HG02973 (cell line): ENCODE results near the gene ATXN7L2.
A peak's percentile ranks its signal among the peaks of the same experiment; 100 is the strongest.

Source experiments
- ATAC-seq: cut with Tn5 transposase; IDR thresholded peaks from one replicate; pipeline ENCODE4 v1.9.1; 2021; ENCODE audit warnings: moderate library complexity; ENCODE audit not compliant: unreplicated experiment

Gene ATXN7L2

DNA sequence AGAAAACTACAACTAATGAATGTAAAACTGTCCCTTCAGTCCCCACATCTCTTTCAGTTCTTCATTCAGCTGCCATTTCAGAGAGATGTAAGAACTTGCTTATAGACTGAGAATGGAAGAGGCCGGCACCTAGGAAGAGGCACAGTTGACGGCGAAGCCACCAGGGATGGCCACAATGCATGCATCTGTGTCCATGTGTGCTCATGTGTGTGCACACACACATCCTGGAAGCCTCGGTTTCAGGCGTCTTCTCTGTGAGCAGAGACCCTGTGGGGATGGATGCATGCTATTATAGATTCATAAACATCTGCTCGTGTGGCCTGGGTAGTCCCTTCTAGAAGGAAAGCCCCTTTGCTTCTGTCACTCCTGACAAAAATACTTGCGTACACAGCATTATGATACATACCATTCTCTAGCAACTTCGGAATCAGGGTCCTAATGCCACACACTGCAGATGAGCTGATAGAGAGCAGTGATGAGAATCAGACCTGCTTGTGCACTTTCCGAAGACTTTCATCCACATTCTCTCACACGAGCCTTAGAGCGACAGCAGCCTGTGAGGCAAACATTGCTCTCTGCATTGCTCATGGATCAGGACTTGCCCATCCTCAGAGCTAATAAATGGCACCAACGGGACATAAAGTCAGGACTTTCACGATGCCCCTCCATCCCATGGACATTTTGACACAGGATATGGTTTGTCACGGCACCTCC, 43.5 kb downstream of the ATXN7L2 start:
- no peak for ATAC-seq

DNA sequence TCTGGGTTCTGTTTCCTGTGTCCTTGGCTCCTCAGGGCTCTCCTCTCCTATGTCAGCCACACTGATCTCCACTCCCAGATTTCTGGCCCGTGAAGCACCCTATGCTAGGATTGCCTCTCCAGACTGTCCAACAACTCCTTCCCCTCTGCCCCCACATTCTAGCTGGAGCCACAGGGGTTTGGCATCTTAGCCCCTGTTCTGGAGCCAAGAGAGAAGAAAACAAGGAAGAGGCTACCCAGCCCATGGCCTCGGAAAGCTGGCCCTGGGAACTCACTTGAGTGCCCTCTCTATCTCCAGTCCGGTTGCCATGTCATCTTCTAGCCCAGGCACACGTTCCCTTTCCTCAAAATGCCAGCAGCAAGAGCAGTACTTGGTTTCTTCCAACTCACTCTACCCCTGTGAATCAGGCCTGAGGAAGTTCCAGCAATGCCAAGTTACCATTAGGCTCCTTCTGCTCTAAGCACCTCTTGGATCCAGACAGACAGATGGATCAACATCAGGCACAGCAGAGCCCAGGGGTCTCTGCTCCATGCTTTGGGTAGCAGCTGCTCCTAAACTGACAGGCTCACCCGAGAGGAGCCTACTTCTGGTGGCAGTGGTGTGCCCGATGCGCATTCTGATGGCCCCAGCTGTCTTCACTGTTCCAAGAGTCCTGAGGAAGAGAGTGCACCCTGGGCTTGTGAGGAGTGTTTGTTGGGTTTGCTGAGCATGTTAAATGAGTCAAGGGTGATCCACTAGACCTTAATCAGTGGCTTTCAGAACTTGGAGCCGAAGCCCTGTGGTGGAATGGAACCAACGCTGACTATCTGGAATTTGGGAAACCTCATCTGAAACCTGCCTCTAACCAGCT, 44.4 kb downstream of the ATXN7L2 start:
- no peak for ATAC-seq

DNA sequence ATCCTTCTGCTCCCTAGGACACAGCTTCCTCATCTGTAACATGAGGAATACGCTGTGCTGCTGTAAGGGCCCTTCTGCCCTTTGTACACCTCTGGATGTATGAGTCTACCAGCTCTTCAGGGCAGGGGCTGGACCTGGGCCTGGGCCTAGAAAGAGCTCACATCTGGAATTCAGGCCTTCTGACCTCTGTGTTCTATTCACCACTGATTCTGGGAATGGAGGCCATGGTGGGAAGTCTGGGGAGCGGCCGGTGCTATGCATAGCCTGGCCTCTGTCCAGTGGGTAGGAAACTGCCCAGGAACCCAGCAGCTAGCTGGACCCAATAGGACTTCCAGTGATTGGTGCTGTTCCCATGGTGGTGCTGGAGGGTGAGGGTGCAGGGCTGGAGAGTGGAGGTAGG, 45.0 kb downstream of the ATXN7L2 start:
- ATAC-seq = no peak

DNA sequence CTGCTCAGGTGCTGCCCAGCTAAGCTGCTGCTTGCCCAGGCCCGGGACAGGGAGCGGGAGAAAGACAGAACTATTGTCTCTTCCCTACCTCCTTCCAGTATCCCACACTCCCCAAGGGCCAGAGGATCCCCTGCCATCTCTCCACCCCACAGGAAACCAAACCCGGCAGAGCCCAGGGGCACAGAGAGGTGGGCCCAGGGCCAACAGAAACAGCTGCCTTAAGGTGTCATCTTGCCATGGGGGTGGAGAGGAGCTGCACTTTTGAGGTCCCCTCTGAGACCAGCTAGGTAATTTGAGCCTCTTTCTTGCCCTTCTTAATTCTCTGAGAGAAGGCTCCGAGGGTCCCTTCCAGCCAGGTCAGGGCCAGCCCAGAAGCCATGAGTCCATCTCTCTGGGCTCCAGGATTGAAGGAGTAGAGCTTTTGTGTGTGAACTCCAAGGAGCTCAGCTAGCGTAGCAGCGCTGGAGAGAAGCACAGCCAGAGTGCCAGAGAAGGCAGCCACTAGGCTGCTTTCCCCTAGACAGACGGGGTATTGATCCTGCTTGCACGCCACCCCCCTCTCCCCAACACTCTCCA, 46.3 kb downstream of the ATXN7L2 start:
- no peak for ATAC-seq

DNA sequence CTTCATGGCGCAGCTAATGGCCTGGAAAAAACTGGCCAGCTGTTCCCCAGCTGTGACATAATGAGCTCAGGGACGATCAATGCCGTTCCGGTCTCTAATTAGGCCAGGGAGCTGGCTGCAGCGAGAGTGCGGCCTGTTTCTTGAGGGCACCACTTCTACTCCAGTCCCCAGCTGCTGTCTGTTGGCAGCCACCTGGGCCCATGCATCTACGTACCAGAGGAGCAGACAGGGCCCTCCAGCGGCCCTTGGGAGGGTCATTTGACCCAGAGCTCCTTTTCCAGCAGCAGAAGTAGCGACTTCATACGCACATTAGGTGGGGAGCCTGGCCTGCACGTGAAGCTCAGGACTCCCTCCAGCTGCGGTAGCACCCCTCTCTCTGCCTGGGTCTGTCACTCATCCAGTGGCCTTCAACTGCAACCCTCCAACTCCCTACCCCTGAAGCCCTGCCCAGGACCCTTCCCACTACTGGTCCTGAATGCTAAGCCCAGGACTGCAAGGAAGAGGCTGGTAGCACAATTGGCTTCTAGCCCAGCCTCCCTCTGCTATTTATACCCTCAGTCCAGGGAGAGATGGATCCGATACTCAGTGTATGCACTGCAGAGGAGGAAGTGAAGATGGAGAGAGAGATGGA, 46.9 kb downstream of the ATXN7L2 start:
- no peak for ATAC-seq

DNA sequence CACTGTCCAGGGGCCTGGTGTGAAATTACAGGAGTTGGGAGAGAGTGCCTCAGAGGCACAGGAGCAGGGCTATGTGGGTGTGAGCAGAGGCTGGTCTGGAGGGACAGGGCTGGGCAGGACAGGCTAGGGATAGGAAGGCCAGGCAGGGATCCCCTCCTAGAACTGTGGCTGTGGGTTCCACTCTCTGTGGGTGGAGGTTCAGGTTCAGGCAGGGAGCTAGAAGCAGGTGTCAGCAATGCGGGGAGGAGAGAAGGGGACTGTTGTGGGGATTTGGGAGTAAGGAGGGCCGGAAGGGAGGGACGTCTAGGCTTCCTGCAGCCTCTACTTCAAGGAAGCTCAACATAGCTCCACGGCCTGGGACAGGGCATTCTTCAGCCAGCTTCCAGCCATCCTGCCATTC, 47.7 kb downstream of the ATXN7L2 start:
- ATAC-seq = no peak

DNA sequence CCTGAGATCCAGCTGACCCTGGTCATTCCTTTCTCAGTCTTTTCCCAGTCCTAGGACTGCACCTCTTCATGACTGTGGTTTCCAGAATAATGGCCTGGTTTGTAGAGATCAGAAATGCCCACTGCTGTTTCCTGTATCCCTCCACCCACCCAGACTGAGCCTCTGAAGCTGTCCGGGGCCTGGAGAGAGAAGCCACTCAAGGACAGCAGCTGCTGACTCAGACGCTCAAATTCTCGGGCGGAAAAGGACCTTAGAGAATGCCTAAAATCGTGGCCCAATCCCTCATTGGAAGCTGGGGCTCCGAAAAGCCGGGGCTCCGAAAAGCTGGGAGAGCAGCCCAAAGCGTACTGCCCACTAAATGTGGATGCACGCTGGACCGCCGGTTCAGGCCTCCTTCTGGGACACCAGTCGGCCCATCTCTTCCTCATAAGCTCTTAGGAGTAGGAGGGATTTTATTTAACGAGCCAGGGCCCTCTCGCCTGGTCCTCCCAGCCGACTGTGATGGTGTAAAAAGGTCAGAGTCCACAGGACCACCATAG, 48.2 kb downstream of the ATXN7L2 start:
- ATAC-seq = no peak

DNA sequence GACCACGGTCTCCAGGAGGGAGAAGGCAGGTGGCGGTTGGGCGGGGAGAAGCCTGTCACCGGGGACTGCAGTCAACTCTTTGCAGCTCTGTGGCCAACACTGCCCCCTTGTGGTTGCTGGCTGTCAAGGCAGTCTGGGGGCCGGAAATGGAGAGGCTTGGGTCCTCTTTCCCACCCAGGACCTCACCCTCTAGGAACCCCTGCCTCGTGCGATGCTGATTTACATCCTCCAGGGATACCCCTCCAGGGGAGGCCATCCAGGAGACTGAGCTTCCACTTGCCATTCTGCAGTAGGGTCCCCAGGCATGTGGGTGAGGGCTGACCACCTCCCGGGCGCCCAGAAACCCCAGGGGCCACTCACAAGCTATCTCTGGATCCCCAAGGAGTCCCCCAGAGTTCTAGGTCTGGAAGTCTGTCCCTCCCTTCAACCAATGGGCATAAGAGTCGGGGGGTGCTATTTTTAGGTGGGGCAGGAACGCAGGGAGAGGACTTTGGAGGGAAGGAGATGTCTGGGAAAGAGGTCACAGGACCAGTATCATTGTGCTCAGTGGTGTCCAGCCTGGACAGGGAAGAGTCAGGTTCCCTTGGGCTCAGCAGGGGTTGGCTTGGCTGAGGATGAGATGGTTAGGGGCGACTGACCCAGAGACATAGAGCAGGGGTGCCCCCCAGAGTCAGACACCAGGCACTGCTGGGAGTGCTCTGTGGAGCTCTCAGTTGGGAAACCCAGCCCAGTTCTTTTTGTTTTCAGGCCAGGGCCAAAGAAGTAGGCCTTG, 48.8 kb downstream of the ATXN7L2 start:
- peak; percentile 61 for ATAC-seq

DNA sequence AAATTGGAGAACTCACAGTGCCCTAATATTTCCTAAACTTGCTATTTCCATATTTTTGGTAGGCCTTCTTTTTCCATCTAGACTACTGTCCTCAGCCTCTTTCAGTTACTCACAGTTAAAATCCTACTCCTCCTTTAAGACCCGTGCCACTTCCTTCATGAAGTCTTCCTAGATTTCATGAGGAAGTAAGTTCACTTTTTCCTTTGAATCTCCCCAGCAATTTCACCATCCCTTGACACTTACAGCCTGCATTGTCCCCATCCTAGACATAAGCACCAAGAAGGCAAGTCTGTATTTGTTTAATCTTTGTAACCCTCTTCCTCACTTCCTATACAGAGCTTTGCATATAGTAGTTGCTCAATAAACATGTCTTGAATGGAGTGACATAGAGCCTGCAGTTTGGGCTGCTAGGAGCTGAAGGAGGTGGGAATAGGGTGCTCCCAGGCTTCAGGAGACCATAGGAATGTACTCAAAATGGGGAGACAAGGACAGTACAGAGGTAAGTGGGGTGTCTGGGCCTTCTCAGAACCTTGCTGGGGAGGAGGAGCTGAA, 50.7 kb downstream of the ATXN7L2 start:
- no peak for ATAC-seq

DNA sequence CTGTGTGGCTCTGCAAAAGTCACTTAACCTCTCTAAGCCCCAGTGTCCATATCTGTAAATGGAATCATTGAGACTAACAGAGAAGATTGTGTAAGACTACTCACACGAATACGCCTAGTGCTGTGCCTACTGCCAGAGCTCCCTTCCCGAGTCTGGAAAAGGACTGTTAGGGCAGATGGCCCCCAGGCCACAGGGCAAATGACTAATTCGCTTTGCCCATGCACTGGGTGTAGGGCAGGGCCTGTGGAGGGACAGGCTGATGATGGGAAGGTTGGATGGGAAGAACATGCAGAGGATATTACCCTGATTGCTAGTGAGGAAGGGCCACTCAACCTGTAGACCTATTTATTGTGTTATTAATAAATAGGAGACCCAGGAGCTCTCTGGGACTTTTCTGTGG, 51.8 kb downstream of the ATXN7L2 start:
- ATAC-seq = no peak

DNA sequence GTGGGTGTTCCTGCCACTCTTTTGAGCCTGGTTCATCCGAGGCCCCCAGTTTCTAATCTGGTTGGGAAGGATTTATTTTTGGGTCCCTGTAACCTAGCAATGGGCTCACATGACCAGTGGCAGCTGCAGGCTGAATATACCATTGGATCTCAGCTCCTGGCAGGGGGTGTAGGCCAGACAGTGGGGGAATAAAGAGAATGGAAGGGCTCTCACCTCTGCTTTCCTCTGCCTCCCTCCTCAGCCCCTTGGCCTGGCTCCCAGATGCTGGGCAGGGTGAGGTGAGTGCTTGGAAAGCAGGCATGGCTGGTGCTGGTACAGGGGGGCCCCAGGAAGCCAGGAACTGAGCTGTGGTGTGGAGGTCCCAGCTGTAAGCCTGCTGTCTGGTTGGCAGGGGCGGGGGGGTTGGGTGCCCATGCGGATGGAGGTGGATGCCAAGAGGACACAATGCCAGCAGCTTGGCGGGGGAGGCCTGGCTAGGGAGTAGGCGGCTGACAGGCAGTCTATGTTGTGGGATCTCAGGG, 52.3 kb downstream of the ATXN7L2 start:
- ATAC-seq = no peak

DNA sequence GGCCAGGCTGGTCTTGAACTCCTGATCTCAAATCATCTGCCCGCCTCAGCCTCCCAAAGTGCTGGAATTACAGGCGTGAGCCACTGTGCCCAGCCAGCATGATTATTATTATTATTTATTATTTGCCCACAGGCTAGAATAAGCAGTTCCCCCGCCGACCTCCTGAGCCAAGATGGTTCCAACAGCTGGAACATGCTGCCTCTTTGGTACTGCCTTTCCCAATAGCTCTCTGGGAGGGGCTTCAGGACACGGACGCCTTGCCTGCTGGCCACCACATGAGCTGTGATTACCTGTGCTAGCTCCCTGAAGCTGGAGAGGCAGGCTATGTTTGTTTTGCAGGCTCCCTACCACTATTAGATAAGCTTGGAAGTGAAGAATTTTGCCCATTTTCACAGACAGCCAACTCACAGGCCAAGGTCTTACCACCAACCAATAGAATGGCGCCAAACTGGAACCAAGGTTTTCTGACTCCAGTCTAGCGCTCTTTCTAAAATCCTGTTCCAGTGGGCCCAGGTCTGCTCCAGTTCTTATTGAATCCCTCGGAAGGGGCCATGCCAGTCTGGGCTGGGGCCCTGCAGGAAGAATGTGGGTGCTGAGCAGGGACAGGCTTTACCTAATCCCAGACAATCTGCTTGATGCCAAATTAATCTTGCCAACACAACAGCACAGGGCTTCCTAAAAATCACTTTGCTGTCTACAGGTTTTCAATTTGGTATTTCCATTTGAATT, 53.9 kb downstream of the ATXN7L2 start:
- no peak for ATAC-seq

DNA sequence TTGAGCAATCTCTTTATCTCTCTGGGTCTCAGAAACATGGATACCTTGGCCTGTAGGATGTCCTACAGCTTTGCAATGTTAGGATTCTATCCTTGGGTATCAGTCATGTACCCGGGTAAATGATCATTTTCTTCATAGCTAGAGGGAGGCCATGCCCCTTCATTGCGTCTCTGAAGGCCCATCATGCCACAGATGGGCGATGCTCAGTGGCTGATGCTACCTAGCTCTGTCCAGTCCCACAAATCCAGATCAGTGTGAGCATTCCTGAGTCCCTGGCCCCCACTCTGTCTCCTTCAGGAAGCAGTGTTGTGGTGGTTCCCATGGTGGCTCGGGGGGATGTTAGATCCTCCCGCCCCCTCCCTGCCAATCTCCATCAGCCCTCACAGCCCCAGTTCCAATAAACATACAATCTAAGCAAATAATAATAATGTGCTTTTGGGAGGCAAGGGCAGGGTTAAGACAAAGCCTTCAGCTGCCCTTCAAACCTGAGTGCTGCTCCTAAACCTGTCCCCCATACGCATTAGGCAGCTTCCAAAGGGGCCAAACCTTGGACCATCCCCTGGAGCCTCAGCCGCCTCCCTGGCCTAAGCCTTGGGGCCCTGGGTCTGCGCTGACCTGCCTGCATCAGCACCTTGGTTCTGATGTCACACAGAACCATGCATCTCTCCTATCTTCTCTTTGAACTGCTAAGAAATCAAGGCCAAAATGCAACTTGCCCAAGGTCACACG, 55.3 kb downstream of the ATXN7L2 start:
- no peak for ATAC-seq

DNA sequence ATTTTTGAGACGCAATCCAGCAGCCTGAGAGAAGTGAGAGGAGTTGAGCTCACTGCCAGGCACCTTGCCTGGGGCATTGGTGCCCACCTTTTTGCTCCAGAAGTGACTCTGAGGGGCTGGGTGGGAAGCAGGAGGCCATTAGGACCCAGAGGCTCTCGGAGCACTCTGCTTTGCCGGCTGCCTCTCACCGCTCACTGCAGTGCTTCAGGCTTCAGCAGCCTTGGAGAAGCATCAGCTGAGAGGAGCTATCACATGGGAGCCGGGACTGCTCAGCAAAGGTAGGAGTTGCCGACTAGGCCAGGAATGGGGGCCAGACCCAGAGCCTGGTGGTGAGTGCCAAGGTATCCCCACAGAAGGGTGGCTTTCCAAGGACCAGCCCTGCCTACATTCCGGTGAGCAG, 56.0 kb downstream of the ATXN7L2 start, which contains the start of gene GPR61:
Gene GPR61, plus strand, starts transcription at position 197 of the 400 bp plus-strand sequence. CDS start 3,151 bp downstream, outside the sequence.
- ATAC-seq = no peak

DNA sequence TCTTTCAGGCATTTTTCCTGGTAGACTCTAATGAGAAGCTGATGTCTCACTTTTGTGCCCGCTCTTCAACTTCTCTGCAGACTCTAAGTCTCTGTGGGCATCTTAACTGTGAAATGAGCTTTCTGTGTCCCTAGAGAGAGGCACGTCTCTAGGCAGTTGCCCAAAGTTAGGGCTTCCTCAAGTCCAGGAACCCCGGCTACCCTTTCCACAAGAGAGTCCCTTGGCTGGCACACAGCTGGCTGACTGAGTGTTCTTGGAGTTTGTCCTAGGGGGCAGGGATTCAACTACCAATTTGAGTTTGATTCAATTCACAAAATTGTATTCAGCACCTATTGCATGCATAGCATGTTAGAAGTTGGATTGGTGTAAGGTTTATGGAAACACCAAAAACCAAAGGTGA, 57.4 kb downstream of the ATXN7L2 start:
- no peak for ATAC-seq
